AG04450 (cell line): ENCODE results near the gene AUTS2. TPM values are rescaled to one million over a fixed set of nuclear protein-coding genes. Genes with fewer than 3 reads are reported as not detected.

Experiments
- CTCF ChIA-PET: fragments of 300-600, 350-600 bp; formaldehyde crosslinking; extraction: SDS; loops from one replicate; lab custom pipeline; 2022; ENCODE audit warnings: antibody characterized with exemption, inconsistent platforms; lab: Charles Lee
- POLR2A ChIA-PET: fragments of 350-600 bp; formaldehyde crosslinking; extraction: SDS; loops from one replicate; lab custom pipeline; 2021; ENCODE audit warnings: antibody characterized with exemption, inconsistent platforms; lab: Yijun Ruan, JAX
- DNase-seq: peaks from one replicate; pipeline ENCODE4 v3.0.0-alpha.2; 2011; ENCODE audit warnings: low read depth, low spot score
- H3K27ac ChIP-seq: one replicate; pipeline ENCODE4 v1.5.1; 2012; ENCODE audit warnings: low read depth, low read length, control low read depth
- H3K27me3 ChIP-seq: one replicate; pipeline ENCODE4 v1.6.0; 2012; ENCODE audit warnings: low read length; ENCODE audit not compliant: control insufficient read depth, insufficient read depth
- H3K4me3 ChIP-seq: 2 replicates; pipeline ENCODE4 v1.5.1; 2011; ENCODE audit warnings: mild to moderate bottlenecking, low read depth, low read length, control low read depth
- H3K9me3 ChIP-seq: 2 replicates; pipeline ENCODE4 v1.5.1; 2012; ENCODE audit warnings: low read length; ENCODE audit not compliant: control insufficient read depth, insufficient read depth
- polyA plus RNA-seq: library from polyadenylated mRNA; depleted of rRNA; stranded (reverse); fragments of >200 nt; gene quantifications from 2 replicates; pipeline ENCODE4 v1.2.3, GENCODE V29; 2011
- TF ChIP-seq, protein P1 (sequence below): IDR thresholded peaks from 2 replicates; pipeline ENCODE4 v1.5.1; 2011; ENCODE audit warnings: low read depth, low read length, control low read depth, inconsistent platforms

Gene AUTS2
- polyA plus RNA-seq, 1 experiment, result 1.5 TPM

GRCh38 chr7:70165477-70166170 is 567.3 kb downstream of the AUTS2 start:
- TF ChIP-seq, protein P1, sequence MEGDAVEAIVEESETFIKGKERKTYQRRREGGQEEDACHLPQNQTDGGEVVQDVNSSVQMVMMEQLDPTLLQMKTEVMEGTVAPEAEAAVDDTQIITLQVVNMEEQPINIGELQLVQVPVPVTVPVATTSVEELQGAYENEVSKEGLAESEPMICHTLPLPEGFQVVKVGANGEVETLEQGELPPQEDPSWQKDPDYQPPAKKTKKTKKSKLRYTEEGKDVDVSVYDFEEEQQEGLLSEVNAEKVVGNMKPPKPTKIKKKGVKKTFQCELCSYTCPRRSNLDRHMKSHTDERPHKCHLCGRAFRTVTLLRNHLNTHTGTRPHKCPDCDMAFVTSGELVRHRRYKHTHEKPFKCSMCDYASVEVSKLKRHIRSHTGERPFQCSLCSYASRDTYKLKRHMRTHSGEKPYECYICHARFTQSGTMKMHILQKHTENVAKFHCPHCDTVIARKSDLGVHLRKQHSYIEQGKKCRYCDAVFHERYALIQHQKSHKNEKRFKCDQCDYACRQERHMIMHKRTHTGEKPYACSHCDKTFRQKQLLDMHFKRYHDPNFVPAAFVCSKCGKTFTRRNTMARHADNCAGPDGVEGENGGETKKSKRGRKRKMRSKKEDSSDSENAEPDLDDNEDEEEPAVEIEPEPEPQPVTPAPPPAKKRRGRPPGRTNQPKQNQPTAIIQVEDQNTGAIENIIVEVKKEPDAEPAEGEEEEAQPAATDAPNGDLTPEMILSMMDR, result no peak
- ChIA-PET CTCF (no interaction called here), POLR2A (no interaction called here)
- no peaks in the 10 kb centered on the region for H3K9me3 ChIP-seq
- no peak overlapping the region for H3K27ac ChIP-seq
- H3K4me3 ChIP-seq, result no peak overlapping the region
- DNase-seq, result no peak
- no peaks in the 10 kb centered on the region for H3K27me3 ChIP-seq

GRCh38 chr7:70171369-70171920 is 573.2 kb downstream of the AUTS2 start:
- H3K27me3 ChIP-seq, result no peaks in the 10 kb centered on the region
- H3K9me3 ChIP-seq, result no peaks in the 10 kb centered on the region
- no peak overlapping the region for H3K27ac ChIP-seq
- TF ChIP-seq, protein P1, result no peak
- ChIA-PET CTCF (no interaction called here), POLR2A (no interaction called here)
- DNase-seq, result no peak
- no peak overlapping the region for H3K4me3 ChIP-seq

GRCh38 chr7:70177166-70177565 is 578.9 kb downstream of the AUTS2 start:
- ChIA-PET POLR2A (no interaction called here), CTCF (no interaction called here)
- TF ChIP-seq, protein P1, result no peak
- Histone ChIP-seq H3K4me3 (no peak overlapping the region), H3K27me3 (no peaks in the 10 kb centered on the region), H3K9me3 (no peaks in the 10 kb centered on the region), H3K27ac (no peak overlapping the region)
- no peak for DNase-seq

DNA sequence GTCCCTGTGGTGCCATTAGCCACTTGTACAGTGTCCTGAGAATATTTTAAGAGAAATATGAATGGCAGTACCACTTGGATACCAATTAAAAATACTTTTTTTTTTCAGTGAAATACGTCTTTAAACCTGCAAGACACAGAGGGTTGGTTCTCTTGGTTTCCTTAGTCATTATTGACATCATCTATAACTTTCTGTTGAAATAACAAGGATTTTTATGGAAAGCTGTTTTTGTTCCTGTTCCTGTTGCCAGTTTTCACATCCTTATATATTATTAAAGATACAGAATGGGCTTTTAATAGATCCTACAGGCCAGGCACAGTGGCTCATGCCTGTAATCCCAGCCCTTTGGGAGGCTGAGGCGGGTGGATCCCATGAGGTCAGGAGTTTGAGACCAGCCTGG is 579.9 kb downstream of the AUTS2 start:
- ChIA-PET CTCF (no interaction called here), POLR2A (no interaction called here)
- TF ChIP-seq, protein P1, result no peak
- Histone ChIP-seq H3K27ac (no peak overlapping the region), H3K9me3 (no peaks in the 10 kb centered on the region), H3K27me3 (no peaks in the 10 kb centered on the region), H3K4me3 (no peak overlapping the region)
- no peak for DNase-seq

GRCh38 chr7:70178787-70179186 is 580.5 kb downstream of the AUTS2 start:
- TF ChIP-seq, protein P1, result no peak
- POLR2A ChIA-PET, result no interaction called here
- H3K9me3 ChIP-seq, result no peaks in the 10 kb centered on the region
- CTCF ChIA-PET, result no interaction called here
- no peak overlapping the region for H3K27ac ChIP-seq
- no peak overlapping the region for H3K4me3 ChIP-seq
- no peak for DNase-seq
- no peaks in the 10 kb centered on the region for H3K27me3 ChIP-seq
